Measurements from ENCODE around the gene ACO1.

The ACO1 gene

GRCh38 chr9:32382565-32383320, 1.7 kb upstream of the ACO1 start:
- DNase-seq (ENCODE audit: low read depth), result no peak

DNA sequence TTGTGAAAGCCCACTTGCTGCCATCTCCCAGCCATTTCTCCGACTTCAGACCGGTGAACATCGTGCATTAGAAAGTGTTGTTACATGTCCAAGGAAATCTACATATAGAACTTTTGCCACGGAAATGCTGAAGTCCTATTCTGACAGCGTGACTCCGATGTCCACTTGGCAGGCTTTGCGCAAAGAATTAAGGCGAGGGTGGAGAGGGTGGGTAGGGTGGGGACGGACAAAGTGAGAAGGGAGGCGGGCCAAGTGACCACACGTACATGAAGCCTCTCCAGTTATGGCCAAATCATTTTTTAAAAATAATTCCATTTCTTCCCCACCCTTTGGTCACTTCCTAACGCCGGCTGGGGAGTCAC, 460 bp upstream of the ACO1 start:
- DNase-seq (ENCODE audit: low read depth), result no peak

GRCh38 chr9:32385152-32385884, 875 bp downstream of the ACO1 start:
- DNase-seq (ENCODE audit: low read depth), result no peak

DNA sequence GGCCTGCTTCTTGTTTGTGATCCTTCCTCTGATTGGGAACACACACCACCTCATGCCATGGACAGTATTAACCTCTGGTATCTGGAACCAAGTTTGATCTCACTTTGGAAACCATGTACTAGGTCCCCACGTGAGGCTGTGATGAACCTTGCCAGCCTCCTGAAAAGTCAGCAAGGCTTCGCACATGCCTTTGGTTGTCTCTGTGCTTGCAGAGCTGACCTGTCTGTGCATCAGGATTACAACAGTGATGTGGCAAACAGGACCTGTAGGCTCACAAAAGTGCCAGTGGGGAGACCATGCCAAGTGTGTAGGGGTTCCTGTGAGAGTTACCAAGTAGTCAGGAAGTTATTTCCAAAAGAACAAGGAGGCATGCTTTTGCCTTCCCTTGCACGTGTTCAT, 1.4 kb downstream of the ACO1 start:
- no peak for DNase-seq (ENCODE audit: low read depth)

GRCh38 chr9:32387256-32387655, 2.8 kb downstream of the ACO1 start:
- no peak for DNase-seq (ENCODE audit: low read depth)

- DNase-seq (ENCODE audit: low read depth), result no peak
These were observed 4.9 kb downstream of the ACO1 start for GRCh38 chr9:32389365-32389764.

DNA sequence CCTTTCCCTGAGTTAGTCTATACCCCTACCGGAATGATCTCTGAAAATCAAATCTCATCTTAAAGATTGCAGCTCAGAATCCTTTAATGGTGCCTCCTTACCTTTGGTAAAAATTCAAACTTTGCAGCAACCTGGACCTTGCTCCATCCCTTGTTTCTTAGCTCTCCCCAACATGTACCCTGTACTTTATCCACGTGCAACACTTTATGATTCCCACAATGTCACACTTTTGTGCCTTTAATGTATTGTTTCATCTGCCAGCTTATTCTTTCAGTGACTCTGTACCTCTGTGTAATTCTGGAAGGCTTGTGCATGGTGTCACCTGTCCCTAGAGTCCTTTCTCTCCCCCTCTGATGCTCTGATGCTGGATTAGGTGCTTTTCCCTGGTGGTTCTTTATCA, 9.5 kb downstream of the ACO1 start:
- DNase-seq (ENCODE audit: low read depth), result no peak

DNA sequence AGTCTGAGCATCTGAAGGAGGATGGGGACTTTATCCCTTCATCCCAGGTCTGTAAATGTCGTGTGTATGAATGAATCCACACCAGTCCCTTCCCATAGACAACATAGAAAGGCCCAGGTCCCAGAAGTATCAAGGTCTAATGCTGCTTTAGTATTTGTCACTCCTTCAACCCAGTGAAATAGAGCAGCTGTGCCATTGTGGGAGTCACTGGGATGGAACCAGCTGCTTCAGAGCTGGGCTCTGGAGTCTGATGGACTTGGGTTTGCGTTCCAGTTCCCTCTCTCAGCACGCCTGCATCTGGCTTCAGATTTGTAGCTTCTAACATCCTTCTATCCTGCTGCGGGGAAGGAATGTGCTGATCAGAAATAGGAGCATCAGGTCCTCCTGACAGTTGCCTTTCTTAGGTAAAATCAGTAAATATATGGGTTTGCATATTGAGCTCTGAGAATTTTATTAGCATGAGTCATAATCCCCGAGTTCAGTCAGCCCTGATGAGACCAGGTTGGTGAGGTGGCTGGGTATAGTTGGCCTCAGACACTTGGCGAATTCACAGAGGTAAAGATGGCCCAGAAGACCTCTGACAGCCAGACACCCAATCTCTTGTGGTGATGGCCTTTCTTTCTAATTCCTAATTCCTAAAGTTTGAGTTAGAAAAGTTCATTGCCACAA, 10.1 kb downstream of the ACO1 start:
- DNase-seq (ENCODE audit: low read depth), result no peak

GRCh38 chr9:32395510-32396216, 11.2 kb downstream of the ACO1 start:
- peak; percentile 74 for DNase-seq (ENCODE audit: low read depth)

- DNase-seq (ENCODE audit: low read depth), result no peak
These were observed 13.8 kb downstream of the ACO1 start for GRCh38 chr9:32398207-32398606.

GRCh38 chr9:32399110-32399815, 14.8 kb downstream of the ACO1 start:
- no peak for DNase-seq (ENCODE audit: low read depth)

DNA sequence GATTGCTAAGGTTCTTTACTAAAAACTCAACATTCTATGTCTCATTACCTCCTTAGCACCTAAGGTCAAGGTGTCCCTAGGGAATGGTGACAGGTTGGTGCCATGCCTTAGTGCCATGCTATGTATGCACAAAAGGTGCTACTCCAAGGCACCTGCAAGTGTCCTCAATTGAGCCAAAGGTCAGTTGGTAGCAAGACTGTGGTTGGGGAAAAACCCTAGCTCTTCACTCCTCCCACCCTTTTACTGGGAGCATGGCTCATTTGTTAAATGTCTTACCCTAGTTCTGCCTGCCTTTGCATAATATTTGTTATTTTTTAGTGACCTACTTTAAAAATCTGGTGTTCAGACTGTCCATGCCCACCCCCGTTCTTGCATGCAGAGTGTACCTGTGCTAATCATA, 17.0 kb downstream of the ACO1 start:
- no peak for DNase-seq (ENCODE audit: low read depth)

DNA sequence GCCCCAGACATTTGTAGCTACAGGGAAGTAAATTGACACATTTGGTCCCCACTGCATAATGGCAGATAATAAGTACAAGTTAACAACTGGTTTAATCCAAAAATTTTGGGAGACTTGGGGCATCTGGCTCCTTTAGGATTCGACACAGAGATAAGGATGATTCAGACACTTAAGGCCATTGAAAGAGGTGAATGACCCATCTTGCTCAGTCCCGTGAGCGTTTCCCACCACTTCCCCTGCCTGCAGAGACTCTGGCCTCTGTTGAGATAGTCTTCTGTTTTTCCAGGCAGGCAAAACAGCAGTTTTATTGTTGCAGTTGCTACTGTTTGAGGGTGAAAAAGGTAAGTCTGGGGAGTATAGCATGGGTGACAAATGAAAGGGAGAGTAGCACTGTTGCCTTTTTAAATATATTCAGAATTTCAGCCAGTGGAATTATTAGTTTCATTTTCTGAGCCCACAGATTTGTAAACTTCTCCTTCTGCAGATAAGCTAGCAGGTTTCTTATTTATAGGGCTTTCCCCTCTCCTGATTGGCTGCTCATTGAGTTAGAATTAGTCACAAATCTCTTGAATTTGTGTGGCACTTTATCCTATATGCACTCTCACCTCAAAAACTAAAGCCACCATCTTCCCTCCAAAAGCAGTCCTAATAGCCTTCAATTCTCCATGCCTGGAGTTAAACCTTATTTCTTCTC, 19.3 kb downstream of the ACO1 start:
- DNase-seq (ENCODE audit: low read depth), result no peak

DNA sequence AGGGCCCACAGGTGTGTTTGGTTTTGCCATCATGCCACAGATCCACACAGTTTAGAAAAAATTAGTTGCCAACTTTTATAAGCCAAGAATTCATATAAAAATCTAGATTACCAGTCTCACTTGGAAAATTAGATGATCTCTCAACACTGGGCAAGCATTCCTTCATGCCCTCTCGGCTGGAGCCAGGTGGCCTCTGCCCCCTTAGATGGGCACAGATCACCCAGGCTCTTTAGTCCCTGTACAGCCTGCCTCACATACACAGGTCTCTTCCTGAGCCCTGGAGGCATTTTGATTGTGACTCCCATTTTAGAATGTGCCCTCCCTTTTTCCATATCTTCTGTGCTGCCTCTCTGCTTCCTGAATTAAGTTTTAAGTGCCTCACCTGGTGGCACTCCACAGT, 20.0 kb downstream of the ACO1 start:
- DNase-seq (ENCODE audit: low read depth), result no peak

DNA sequence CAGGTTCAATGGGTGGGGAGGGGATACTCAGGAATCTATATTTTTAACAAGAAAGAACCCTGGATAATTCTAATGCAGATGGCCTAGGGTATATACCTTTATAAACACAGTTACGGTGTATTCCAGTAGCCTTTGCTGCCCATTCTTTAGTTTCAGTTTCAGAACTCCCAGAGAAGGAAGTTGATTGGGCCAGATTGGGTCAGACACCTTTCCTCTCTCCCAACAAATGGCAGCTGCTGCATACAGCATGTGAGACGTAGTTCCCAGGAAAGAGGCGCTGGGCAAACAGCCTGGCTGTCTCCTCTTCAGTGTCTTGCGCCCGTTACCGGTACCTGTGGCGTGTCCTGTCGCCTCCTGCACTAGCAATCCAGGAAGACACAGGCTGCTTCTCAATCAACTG, 20.4 kb downstream of the ACO1 start:
- DNase-seq (ENCODE audit: low read depth), result no peak

GRCh38 chr9:32405506-32405905, 21.1 kb downstream of the ACO1 start:
- DNase-seq (ENCODE audit: low read depth), result no peak

GRCh38 chr9:32406046-32406445, 21.6 kb downstream of the ACO1 start:
- no peak for DNase-seq (ENCODE audit: low read depth)

GRCh38 chr9:32411753-32412152, 27.3 kb downstream of the ACO1 start:
- no peak for DNase-seq (ENCODE audit: low read depth)

GRCh38 chr9:32412440-32412839, 28.0 kb downstream of the ACO1 start:
- no peak for DNase-seq (ENCODE audit: low read depth)

- DNase-seq (ENCODE audit: low read depth), result no peak
These were observed 29.0 kb downstream of the ACO1 start for GRCh38 chr9:32413424-32413823.

DNA sequence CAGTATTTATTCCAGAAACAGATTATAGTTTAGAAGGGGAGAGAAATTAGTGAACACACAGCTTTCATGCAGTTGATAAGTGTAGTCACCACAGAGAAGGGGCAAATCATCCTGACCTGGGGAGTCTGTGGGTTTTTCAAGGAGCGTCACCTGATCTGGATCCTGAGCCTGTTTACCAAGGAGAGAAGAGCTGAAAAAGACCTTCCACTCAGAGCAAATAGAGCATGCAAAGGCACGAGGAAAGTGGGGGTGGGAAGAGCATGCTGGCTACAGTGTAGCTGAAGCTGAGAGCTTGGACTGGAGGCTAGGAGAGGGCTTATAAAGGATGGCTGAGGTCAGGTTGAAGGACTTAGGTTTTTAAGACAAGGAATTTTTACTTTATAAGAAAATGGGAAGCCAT, 30.4 kb downstream of the ACO1 start:
- DNase-seq (ENCODE audit: low read depth), result no peak
